ENCODE results near the gene MRPL22.
"Not testable (repeated sequence)": the region's sequence is repeated elsewhere in the genome, so short reads cannot be mapped to it uniquely, and the experiment has no call there.

MRPL22 gene

GRCh38 chr5:154943527-154943926, 2.7 kb downstream of the MRPL22 start:
- no peak for DNase-seq (ENCODE audit: low spot score)

GRCh38 chr5:154944716-154945115, 3.8 kb downstream of the MRPL22 start:
- DNase-seq (ENCODE audit: low spot score), result no peak

- peak; percentile 21 for DNase-seq (ENCODE audit: low spot score)
Observed at GRCh38 chr5:154945695-154946301, 4.9 kb downstream of the MRPL22 start.

- no peak for DNase-seq (ENCODE audit: low spot score)
Observed at GRCh38 chr5:154947778-154948177, 6.9 kb downstream of the MRPL22 start.

- no peak for DNase-seq (ENCODE audit: low spot score)
Observed at GRCh38 chr5:154948313-154948712, 7.4 kb downstream of the MRPL22 start.

GRCh38 chr5:154949781-154950180, 8.9 kb downstream of the MRPL22 start:
- DNase-seq (ENCODE audit: low spot score), result no peak

- no peak for DNase-seq (ENCODE audit: low spot score)
Observed at GRCh38 chr5:154956712-154957111, 15.8 kb downstream of the MRPL22 start.

- DNase-seq (ENCODE audit: low spot score), result peak; percentile 21
Observed at GRCh38 chr5:154962494-154962893, 21.6 kb downstream of the MRPL22 start.

- DNase-seq (ENCODE audit: low spot score), result no peak
Observed at GRCh38 chr5:154966081-154966841, 25.4 kb downstream of the MRPL22 start.

GRCh38 chr5:154966874-154967273, 26.0 kb downstream of the MRPL22 start:
- DNase-seq (ENCODE audit: low spot score), result no peak

- DNase-seq (ENCODE audit: low spot score), result peak; percentile 19
Observed at GRCh38 chr5:154967421-154968024, 26.6 kb downstream of the MRPL22 start.

- DNase-seq (ENCODE audit: low spot score), result no peak
Observed at GRCh38 chr5:154968953-154969352, 28.1 kb downstream of the MRPL22 start.

- DNase-seq (ENCODE audit: low spot score), result no peak
Observed at GRCh38 chr5:154970759-154971158, 29.9 kb downstream of the MRPL22 start.

GRCh38 chr5:154971501-154971900, 30.6 kb downstream of the MRPL22 start:
- DNase-seq (ENCODE audit: low spot score), result no peak

GRCh38 chr5:154972476-154973080, 31.7 kb downstream of the MRPL22 start:
- DNase-seq (ENCODE audit: low spot score), result peak; percentile 38

GRCh38 chr5:154976082-154976481, 35.2 kb downstream of the MRPL22 start:
- not testable (repeated sequence) for DNase-seq (ENCODE audit: low spot score)

- no peak for DNase-seq (ENCODE audit: low spot score)
Observed at GRCh38 chr5:154977409-154977808, 36.5 kb downstream of the MRPL22 start.

GRCh38 chr5:154978294-154978693, 37.4 kb downstream of the MRPL22 start:
- not testable (repeated sequence) for DNase-seq (ENCODE audit: low spot score)

GRCh38 chr5:154984946-154985516, 44.2 kb downstream of the MRPL22 start:
- DNase-seq (ENCODE audit: low spot score), result no peak

GRCh38 chr5:154986151-154986550, 45.3 kb downstream of the MRPL22 start:
- DNase-seq (ENCODE audit: low spot score), result no peak

GRCh38 chr5:154989626-154990025, 48.8 kb downstream of the MRPL22 start:
- no peak for DNase-seq (ENCODE audit: low spot score)

GRCh38 chr5:154993461-154993860, 52.6 kb downstream of the MRPL22 start:
- DNase-seq (ENCODE audit: low spot score), result no peak

GRCh38 chr5:154995679-154996078, 54.8 kb downstream of the MRPL22 start:
- no peak for DNase-seq (ENCODE audit: low spot score)
